Measurements from ENCODE around the gene SPINT2.

GRCh38 chr19:38224014-38224862, 40.1 kb upstream of the SPINT2 start, which contains the start of gene DPF1:
- TF ChIP-seq JUN (IDR thresholded peaks at IDR 0.05) (no peak; a peak in 1 of 5 replicates), ESRRA (IDR thresholded peaks at IDR 0.05; ENCODE audit: borderline replicate concordance, low read length) (no peak), CHD4 (IDR thresholded peaks at IDR 0.05; ENCODE audit: borderline replicate concordance) (peak; percentile 49), CEBPB (IDR thresholded peaks at IDR 0.05) (no peak), REST (IDR thresholded peaks at IDR 0.05) (no peak), CTCF (IDR thresholded peaks at IDR 0.05) (peak; percentile 42), POLR2A (IDR thresholded peaks at IDR 0.05; ENCODE audit: low read length) (peak; percentile 23; the same call in 1 of the 2 replicates), RNF2 (IDR thresholded peaks at IDR 0.05; ENCODE audit: borderline replicate concordance, low read depth) (no peak), SMC3 (IDR thresholded peaks at IDR 0.05) (peak; percentile 55; the same call in 2 of the 3 replicates), FOSL2 (IDR thresholded peaks at IDR 0.05) (no peak), FOSL2 (CRISPR knock-in tag; IDR thresholded peaks at IDR 0.05) (peak; percentile 31), JUNB (IDR thresholded peaks at IDR 0.05) (no peak), RAD21 (conservative IDR thresholded peaks at IDR 0.05 in 1 of 2, IDR thresholded peaks at IDR 0.05 in 1 of 2) (peak; percentile 37 to 48; a peak in 4 of 5 replicates), HOXB5 (CRISPR knock-in tag; IDR thresholded peaks at IDR 0.05) (0 out of 2 replicates have a peak, but pooled peaks have one; percentile 15)
